GM12892 (cell line): ENCODE results near the gene GNG2.

Experiments
- DNase-seq: peaks from one replicate; pipeline ENCODE4 v3.0.0; 2011; ENCODE audit not compliant: insufficient read length
- FAIRE-seq: peaks from 2 replicates; lab custom pipeline; 2011; peaks lifted over from hg19 to GRCh38; lab: Jason Lieb, UNC
- POLR2A ChIP-seq: IDR thresholded peaks from 2 replicates; pipeline ENCODE4 v1.6.1; 2011; ENCODE audit warnings: low read depth, low read length, control low read depth
- POLR2AphosphoS5 ChIP-seq: IDR thresholded peaks from 2 replicates; pipeline ENCODE4 v1.6.1; 2011; ENCODE audit warnings: low read depth, low read length, control low read depth
- TAF1 ChIP-seq: IDR thresholded peaks from 2 replicates; pipeline ENCODE4 v1.6.1; 2011; ENCODE audit warnings: low read depth, mild to moderate bottlenecking, control low read depth, low read length, borderline replicate concordance

GNG2 gene

DNA sequence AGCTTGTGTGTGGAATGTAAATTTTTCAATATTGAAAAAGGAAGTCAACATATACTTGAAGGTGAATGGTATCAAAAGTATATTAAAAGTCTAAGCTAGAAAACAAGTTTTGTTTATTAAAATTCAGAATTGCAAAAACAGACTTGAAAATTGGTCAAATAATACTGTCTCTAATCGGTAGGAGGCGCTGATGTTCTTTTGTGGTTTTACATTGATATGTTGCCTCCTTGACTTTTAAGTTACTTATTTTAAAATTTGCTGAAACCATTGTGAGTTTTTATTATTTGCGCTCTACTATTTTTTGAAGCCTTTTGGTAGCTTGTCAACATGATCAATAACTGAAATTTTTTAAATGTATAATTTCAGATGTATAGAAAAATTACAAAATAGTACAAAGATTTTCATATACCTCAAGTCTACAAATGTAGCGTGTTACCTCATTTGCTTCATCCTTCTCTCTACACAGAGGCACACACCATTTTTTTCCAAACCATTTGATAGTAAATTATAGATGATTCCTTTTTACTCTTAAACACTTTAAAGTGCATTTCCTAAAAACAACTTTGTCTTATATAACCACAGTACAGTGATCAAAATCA, 135.8 kb downstream of the GNG2 start:
- DNase-seq (no peak), FAIRE-seq (no peak)
- TF ChIP-seq POLR2AphosphoS5 (no peak), POLR2A (no peak), TAF1 (no peak)

DNA sequence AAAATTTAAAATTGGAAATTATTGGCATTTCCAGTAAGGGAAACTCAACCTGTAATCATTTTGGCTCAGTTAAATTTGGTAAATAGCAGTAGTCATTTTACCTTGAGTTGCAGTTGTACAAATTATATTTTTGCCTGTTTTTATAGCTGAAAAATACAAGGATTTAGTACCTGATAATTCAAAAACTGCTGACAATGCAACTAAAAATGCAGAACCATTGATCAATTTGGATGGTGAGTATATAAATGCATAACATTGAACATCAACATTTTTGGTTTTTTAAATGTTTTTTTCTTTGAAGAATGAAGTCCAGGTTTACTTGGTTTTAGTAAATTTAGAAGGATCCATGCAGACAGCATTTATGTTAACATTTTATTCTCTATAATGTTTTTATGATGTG, 137.9 kb downstream of the GNG2 start:
- no peak for DNase-seq
- no peak for FAIRE-seq
- TF ChIP-seq POLR2AphosphoS5 (no peak), TAF1 (no peak), POLR2A (no peak)

DNA sequence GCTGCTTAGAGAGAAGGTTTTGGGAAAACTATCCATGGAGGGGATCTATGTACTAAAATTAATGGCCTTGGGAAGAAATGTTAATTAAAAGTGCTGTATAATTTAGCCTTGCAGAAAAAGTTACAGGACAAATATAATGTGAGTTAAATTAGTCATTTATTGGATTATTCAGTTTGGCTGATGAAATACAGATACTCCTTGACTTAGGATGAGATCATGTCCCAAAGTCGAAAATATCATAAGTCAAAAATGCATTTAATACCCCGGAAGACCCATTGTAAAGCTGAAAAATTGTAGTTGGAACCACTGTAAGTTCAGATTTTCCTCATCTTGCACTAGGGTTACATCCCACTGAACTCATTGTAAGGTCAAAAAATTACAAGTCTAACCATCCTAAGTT, 138.7 kb downstream of the GNG2 start:
- FAIRE-seq (no peak), DNase-seq (no peak)
- TF ChIP-seq POLR2AphosphoS5 (no peak), TAF1 (no peak), POLR2A (no peak)

DNA sequence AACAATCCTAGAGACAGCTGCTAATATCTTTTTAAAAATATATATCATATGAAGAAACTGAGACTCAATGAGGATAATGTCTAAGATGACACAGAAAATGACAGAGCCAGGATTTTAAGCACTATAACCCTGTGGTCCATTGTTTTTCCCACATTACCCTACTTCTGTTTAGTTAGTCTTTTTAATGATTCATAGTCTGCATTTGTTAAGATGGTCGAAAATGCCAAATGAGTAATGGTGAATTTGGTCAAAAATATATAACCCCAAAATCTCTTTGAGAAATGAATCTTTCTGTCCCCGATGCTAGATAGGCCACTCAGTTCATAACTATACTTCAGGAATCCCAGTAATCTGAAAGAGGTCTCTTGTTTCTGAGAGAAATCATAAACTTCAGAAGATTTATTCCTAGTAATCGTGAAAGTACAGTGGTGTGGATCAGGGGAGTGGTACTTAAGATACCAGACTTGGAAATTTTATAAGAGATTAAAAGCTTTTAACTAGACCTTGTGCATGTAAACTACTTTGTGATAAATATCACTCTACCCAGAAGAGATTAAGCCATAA, 139.7 kb downstream of the GNG2 start:
- no peak for TF ChIP-seq POLR2A
- no peak for TF ChIP-seq POLR2AphosphoS5
- TF ChIP-seq TAF1: no peak
- FAIRE-seq (no peak), DNase-seq (no peak)

DNA sequence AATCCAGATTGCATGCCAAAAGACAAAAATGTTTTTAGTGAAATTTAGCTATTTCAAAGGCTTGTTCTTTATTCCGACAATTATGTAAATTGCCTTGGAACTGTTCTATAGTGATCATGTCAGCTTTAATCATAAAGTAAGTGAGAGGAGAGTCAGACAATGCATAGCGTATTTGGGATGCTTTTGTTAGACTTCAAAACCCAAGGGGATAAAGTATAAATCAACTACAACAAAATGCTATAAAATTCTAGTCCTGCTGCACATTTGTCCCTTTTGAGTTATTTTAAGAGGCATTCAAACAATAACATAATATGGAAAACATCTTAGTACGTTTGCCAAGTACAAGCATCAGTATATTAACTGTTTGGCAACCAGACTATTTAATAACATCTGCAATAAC, 140.3 kb downstream of the GNG2 start:
- FAIRE-seq (no peak), DNase-seq (no peak)
- TF ChIP-seq TAF1: no peak
- no peak for TF ChIP-seq POLR2A

DNA sequence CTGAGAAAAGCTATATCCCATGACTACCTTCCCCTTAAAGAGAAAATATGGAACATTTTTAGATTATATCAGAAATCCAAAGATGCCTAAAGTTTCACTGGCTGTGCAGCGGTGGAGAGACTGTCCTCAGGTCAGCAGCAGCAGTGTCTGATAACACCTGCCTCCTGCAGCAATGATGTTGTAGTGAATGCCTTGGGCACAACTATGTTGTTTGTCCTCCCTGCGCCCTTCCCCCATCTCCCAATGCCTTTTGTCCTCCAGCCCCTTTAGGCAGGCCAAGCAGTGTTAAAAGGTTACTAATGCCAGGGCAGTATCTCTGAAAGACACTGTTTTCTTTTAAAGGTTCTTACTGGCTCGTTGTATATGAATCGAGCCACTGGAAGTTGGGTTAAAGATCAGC, 142.1 kb downstream of the GNG2 start:
- DNase-seq (no peak), FAIRE-seq (no peak)
- TF ChIP-seq POLR2AphosphoS5: no peak
- no peak for TF ChIP-seq TAF1
- TF ChIP-seq POLR2A: no peak

DNA sequence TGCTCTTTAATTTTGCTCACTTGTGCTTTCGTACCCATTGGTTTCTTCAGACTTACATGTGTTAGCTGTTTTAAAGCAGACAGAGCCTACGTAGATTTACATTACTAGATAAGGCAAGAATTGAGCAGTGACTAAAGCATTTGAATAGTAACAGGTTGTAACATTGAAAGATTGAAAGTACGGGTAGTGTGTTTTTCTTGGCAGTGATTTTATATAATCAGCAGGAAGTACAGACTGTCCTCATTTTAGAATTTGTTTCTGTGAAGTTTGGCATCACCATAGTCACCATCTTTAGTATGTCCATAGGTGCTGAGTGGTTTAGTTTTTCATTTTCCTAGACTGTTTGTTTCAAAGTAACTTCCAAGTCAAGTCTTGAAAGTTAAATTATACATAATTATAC, 142.9 kb downstream of the GNG2 start:
- no peak for TF ChIP-seq POLR2A
- TF ChIP-seq TAF1: no peak
- no peak for TF ChIP-seq POLR2AphosphoS5
- DNase-seq (no peak), FAIRE-seq (no peak)

DNA sequence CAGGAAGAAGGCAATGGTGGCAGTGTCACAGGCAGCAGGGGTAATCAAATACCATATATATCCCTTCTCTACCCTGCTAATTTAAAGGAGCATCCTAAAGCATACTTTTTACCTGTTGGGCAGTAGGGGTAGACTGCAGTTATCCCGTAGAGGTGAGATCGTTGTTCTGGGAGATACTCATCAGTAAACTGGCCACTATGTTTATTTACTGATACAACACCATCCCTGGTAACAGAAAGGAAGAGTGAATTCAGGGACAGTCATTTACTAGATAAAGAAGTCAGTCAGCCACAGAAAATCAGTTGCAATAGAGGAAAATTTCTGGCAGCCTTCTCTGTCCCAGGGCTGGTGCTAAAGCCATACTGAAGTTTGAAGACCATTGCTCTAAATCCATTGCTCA, 145.2 kb downstream of the GNG2 start:
- no peak for FAIRE-seq
- no peak for DNase-seq
- no peak for TF ChIP-seq POLR2A
- TF ChIP-seq POLR2AphosphoS5: no peak
- no peak for TF ChIP-seq TAF1

DNA sequence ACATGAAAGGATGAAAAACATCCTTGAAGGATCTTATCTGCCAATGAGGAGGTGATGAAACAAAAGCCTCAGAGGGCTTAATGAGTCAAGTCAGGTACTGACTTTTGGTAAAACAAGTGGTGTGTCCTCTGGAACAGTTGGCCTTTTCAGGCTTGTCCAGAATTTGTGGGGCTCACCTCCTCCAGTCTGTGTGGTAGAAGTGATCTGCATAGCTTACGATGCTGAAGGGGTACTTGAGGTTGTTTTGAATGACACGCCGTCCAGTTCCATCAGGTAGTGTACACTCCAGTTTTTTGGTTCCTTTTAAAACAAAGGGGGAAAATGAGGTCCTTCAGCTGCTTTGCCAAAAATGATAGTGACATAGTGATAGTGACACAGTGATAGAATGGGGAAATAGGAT, 145.9 kb downstream of the GNG2 start:
- no peak for DNase-seq
- TF ChIP-seq POLR2A (no peak), TAF1 (no peak), POLR2AphosphoS5 (no peak)
- FAIRE-seq: no peak

DNA sequence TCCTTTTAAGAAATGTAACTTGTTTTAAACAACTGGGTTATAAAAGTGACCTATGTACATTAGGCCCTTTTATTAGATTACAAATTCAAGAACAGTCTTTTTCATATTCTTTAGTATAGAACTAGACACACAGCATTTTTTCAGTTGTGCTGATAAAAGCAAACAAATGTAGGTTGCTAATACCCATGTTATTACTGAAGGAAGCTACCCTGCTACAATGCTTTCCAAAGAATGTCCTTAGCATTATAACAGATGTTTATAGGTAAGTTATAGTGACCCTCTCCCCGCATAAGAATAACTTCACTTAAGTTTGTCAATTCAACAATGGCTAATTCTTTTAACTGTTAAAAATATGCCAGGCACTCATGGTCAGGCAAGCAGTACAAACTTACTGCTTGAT, 146.8 kb downstream of the GNG2 start:
- no peak for FAIRE-seq
- TF ChIP-seq POLR2AphosphoS5 (no peak), TAF1 (no peak), POLR2A (no peak)
- no peak for DNase-seq

DNA sequence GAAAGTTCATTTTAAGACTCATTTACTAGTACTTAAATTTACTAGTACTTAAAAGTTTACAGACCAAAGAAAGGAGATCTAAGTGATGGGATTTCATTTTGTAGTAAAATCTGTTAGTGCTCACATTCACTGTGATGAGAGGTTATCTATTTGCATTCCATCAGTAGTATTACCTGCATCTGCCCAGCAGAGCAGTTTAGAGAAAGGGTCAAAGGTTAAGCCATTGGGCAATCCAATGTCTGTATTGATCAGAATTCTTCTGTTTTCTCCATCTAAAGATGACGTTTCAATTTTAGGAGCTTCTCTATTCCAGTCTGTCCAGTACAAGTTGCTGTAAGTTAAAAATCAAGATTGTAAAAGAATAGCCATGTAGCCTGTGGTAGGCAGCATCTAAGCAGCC, 147.2 kb downstream of the GNG2 start:
- DNase-seq (no peak), FAIRE-seq (no peak)
- TF ChIP-seq TAF1 (no peak), POLR2AphosphoS5 (no peak), POLR2A (no peak)

DNA sequence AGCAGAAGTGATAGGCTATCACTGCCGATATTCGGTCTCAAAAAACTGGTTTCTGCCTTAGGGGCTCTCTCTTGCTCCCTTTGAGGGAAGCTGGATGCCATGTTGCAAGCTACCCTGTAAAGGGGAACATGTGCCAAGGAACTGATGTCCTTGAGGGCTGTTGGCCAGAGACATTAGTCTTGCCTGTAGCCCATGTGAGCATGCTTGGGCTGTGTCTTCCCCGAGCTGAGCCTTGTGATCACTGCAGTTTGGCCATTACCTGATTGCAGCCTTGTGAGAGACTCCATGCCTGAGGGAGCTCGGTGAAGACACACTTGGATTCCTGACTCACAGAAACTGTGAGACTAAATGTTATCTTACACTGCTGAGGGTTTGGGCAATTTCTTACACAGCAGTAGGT, 147.7 kb downstream of the GNG2 start:
- TF ChIP-seq POLR2A: no peak
- FAIRE-seq: no peak
- no peak for DNase-seq

DNA sequence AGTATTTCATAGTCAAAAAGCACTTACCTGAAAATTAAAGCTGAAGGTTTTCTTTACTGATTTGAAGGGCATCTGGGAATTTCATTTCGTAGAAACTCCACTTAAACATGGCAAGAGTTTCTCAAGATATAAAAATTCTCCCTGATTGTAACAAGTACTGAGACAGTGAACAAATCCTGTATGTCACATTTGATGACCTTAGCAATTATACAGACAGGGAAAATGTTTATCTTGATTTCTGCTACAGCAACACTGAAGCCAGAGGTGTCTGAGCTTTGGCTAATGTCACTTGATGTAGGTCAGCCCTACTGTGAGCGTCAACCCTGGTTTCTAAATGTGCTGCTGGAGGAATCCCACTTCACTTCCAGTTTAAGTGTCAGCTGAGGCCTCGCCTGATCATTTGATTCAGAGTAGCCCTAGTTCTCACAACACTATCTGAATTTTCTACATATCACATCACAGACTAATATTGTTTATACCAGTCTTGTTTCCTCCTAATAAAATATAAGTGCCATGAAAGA, 149.8 kb downstream of the GNG2 start:
- FAIRE-seq (no peak), DNase-seq (no peak)
- TF ChIP-seq POLR2A: no peak
- TF ChIP-seq POLR2AphosphoS5: no peak
